Endometrial microvascular endothelial cells (primary cell): ENCODE data around the gene CYP46A1. TPM values are rescaled to one million over a fixed set of nuclear protein-coding genes. Genes with fewer than 3 reads are reported as not detected.

ENCODE experiments used
- in situ Hi-C: cut with HindIII; loops from 2 replicates; pipeline ENCODE4 v1.10.0; 2017; ENCODE audit warnings: low sequenced_read_pairs, low pct_unique_long_range_greater_than_20kb; ENCODE audit errors: inconsistent ontology term
- total RNA-seq: library from RNA; depleted of rRNA; stranded (reverse); fragments of >200 nt; gene quantifications from one replicate; pipeline ENCODE4 v1.2.3, GENCODE V29; 2015; ENCODE audit errors: inconsistent ontology term

CYP46A1 gene
- total RNA-seq, 1 donor from 2014 or later: not detected

DNA sequence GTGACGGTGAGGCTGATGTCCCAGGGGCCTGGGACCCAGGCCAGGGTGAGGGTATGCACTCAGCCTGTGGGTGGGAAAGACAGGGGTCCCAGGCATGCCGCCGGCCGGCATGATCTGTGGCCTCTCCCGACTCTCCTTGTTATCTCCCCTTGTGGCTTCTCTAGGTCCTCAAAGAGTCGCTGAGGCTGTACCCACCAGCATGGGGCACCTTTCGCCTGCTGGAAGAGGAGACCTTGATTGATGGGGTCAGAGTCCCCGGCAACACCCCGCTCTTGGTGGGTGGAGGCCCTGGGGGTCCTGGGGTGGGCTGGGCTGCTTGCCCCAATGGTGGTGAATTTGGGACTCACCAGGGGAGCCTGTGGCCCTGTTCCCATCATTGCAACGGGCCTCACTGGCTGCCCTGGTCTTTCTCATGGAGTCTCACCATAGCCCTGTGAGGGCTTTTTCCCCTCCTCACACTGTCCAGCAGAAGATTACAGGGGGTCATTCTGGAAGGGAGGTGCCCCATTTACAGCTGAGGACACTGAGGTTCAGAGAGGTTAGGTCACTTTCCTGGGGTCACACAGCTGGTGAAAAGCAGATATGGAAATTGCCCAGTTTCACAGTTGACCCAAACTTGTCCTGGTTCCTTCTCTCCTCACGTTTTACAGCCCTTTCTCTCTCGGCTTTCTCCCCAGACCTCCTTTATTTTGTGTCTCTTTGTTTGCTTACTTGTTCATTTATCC is 37.9 kb downstream of the CYP46A1 start:
- in situ Hi-C loops: loop anchor here (10.0 kb wide), 1 partner anchor 153 kb away; no protein-coding TSS in a partner anchor

DNA sequence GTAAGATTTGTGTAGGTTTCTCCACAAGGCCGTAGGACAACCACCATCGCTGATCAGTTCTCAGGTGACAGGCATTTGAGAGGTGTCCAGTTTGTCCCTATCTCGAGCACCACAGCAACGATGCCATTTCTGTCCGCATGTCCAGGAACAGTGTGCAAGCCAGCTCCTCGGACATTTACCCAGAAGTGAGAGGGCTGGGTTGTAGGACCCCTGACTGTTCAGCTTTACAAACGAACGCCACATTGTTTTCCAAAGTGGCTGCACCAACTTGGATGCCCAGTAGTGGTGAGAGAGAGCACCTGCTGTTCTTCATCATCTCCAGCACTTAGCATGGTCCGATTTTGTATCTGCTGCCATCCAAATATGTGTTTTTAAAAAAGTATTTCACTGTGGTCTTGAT is 38.6 kb downstream of the CYP46A1 start:
- in situ Hi-C loops: loop anchor here (10.0 kb wide), 1 partner anchor 152 kb away; no protein-coding TSS in a partner anchor

DNA sequence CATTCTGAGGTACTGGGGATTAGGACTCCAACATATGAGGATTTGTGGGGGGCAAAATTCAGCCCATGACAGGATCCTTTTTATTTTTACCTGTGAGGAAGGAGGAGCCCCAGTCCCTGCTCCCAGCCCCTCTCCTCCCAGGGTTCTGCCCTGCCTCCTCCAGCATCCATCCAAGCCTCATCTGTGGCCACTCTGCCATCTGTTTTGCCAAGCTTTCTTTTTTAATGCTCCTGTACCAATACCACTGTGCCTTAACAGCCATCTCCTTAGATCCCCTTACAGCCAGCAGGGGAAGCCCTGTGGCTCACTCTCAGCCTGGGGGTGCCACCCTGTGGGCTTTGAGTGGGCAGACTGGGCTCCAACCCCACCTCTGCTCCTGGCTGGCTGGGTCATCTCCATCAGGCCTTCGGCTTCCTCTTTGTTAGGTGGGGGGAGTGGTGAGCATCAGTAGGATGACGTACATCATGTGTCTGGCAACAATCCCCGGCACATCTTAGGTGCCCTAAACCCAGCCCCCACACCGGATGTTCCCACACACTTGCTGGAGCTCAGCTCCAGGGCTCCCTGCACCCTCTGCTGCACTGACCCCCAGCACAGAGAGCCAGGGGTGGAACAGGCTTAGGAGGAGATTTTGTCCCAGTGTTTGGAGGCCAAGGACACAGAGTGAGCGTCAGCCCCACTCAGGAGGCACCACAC is 40.2 kb downstream of the CYP46A1 start:
- in situ Hi-C loops: loop anchor here (10.0 kb wide), 1 partner anchor 150 kb away; no protein-coding TSS in a partner anchor

DNA sequence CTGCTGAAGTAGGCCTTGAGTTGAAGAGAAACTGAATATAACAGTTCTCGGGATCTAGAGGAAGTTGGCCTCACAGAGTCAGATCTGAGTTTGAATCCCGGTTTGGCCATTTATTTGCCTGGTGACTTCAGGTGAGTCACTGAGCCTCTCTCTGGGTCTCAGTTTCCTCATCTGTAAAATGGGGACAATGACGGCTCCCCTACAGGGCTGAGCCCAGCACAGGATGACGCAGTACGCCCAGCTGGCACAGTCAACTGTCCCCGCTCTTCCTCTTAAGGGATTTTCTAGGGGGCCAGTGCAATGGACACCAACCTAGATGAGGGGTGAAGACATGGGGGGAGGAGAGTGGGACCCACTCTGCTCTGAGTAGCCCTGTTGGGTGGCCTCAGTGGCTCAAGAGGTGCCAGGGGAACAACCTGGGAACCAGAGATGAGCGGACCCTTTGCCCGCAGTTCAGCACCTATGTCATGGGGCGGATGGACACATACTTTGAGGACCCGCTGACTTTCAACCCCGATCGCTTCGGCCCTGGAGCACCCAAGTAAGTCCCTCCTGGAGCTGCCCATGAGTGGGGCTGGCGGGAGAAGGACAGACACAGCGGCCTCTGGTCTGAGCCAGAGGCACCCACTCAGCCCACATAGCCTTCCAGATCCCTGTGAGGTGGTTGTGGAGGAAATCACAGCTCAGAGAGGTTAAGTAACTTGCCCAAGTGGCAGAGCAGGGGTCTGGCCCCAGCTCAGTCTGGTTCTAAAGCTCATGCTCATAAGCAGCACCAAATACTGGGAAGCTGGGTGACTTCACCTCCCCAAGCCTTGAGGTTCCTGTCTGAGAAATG is 41.1 kb downstream of the CYP46A1 start:
- in situ Hi-C loops: loop anchor here (10.0 kb wide), 1 partner anchor 150 kb away; no protein-coding TSS in a partner anchor

DNA sequence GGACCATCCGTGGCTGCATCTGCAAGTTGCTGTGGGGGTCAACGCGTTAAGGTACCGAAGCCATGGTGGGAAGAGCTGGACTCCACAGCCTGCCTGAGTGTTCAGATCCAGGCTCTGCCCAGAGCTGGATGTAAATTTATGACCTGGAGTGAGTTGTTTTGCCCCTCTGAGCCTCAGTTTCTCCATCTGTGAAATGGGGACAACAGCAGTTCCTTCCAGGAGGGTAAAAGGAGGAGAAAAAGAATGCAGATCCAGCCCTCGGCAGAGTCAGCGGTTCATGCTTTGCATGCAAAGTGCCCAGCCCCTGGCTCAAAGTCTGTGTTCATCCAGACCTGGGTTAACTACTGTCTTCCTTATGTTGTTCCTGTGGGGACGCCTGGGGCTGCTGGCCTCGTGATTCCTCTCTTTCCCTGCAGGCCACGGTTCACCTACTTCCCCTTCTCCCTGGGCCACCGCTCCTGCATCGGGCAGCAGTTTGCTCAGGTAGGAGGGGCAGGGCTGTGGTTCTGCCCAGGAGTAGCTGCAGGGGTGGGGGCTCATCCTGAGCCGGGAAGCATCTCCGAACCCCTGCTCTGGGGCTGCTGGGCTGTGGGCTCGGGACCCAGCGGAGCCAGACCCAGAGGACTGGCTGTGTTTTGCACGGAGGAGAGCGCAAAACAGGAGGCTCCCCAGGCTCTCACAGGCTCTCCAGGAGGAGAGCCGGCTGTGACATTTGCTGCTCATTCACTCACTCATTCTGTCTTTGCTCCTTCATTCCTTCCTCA is 41.9 kb downstream of the CYP46A1 start:
- in situ Hi-C loops: loop anchor here (10.0 kb wide), 1 partner anchor 149 kb away; no protein-coding TSS in a partner anchor

DNA sequence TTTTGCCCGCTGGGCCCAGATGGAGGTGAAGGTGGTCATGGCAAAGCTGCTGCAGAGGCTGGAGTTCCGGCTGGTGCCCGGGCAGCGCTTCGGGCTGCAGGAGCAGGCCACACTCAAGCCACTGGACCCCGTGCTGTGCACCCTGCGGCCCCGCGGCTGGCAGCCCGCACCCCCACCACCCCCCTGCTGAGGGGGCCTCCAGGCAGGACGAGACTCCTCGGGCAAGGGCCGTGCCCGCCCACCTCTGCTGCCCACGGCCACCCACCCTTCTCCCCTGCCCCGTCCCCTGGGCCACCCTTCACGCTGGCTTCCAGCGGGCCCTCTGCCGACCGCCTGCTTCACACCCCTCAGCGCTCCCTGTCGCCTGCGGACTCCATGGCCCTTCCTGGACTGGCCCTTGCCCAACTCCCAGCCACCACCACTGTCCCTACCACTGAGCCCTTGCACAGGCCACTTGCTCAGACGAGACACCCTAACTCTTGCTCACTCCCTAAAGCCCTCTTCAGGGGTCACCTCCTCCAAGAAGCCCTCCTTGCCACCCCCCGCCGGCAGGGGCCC is 42.5 kb downstream of the CYP46A1 start:
- in situ Hi-C loops: loop anchor here (10.0 kb wide), 1 partner anchor 148 kb away; no protein-coding TSS in a partner anchor

DNA sequence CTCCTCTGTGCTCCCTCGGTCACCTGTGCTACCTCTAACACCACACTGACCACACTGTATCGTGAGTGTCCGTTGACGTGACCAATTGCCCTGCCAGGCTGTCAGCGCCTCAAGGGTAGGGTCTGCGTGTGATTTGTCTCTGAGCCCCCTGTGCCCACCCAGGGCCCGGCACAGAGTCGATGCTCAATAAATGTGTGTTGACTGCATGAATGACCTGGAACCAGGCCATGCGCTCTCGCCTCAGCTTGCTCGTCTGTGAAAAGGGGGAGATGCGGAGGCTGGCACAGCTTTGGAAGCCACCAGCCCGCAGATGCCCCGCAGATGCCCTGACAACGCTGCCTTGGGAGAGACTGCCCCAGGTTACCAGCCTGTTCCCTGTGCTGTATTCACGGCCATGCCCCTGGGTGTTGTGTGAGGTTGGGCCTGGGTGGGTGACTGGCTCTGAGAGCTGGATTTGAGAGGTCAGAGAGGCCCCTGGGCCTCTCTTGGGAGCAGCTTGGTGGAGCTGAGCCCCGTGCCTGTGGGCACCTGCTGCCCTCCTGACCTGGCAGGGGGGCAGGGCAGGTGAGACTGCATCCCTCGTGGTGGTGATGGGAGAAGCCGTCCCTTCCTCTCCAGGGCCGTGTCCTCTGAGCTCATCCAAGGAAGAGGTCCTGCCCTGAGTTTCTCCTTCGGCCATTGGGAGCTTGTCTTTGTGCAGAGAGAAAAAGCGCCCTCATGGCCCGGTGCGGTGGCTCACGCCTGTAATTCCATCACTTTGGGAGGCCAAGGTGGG is 43.2 kb downstream of the CYP46A1 start:
- in situ Hi-C loops: loop anchor here (10.0 kb wide), 1 partner anchor 148 kb away; no protein-coding TSS in a partner anchor

DNA sequence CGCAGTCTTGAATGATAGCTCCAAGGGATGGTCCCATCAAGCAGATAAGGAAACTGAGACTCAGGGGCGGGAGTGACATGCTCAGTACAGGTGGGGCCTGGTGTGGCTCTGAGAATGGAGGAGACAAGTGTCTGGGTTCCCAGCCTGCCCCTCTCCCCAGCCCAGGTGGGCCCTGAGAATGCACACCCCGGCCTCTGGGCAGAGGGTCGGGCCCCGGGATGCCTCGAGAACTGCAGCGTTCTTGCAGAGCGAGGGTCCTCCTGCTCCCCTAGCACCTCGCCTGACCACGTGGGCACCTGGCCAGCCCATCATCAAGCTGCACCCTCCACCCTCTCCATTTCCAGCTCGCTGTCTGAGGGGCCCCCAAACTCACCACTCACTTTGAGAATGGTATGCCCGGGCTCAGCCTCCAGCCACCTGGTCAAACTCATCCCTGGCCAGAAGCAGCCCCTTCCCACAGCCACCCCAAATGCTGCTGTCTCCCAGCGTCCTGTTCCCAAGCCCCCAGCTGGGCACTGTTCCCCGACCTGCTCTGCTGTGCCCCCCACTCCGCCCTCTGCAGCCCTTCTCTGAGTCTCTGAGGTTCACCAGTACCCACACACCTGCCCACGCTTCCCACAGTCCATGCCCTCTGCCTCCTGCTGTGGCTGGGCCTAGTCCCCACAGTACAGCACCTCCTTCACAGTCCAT is 44.3 kb downstream of the CYP46A1 start:
- in situ Hi-C loops: loop anchor here (10.0 kb wide), 1 partner anchor 146 kb away; no protein-coding TSS in a partner anchor

DNA sequence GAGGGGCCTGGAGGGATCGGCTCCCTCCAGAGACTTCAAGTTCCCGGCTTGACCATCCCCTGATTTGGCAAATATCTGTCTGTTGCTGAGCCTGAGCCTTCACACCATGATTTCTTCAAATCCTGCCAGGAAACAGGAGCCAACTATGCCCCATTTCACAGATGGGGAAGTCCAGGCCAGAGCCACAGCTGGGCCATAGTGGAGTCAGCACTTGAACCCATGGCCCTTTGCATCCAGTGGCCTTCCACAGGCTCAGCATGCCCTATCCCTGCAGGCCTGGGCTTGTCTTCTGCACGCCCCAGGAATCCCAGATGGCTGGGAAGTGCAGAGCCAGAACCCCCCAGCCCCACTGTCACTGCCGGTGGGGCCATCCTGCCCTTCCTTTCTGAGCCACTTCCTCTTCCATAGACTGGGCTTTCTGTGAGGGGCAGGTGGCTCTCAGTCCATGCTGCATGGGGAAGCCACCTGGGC is 44.9 kb downstream of the CYP46A1 start:
- in situ Hi-C loops: loop anchor here (10.0 kb wide), 1 partner anchor 146 kb away; no protein-coding TSS in a partner anchor

DNA sequence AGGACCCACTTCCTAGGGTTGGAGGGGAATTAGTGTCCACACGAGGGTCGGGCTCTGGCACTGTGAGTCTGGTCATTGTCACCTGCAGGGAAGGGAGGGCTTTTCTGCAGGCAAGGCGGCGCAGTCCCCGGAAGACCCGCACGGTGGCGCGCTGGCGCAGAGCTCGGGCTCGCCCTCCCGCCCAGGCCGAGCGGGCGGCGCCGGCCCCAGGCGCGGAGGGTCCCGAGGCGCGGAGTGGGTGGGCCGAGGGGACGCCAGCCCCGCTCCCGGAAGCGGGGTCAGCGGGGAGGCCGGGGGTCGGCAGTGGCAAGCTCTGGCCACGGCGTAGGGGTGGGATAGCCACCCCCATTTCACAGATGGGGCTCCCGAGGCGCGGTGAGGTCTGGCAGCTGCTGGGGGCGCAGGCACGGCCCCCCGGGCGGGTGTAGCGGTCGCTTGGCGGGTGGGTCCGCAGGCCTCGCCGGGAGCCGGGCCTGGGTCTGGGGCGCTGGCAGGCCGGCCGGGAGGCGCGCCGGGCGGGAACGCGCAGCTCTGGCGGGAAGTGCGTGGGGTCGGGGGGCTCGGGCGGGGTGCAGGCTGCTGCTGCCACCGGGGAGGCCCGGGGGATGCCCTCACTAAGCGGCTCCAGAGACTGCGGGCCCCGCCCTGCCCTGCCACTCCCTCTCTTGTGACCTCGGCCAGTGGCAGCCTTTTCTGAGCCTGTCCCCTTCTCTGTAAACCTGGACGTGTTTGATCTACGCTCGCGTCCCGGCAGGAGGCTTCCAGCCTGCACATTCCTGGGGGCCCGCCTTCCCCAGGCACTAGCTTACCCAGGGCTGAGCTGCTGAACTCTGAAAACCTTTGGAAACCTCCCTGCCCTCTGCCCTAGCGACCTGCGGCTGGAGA is 46.1 kb downstream of the CYP46A1 start:
- in situ Hi-C loops: loop anchor here (10.0 kb wide), 1 partner anchor 145 kb away; no protein-coding TSS in a partner anchor

DNA sequence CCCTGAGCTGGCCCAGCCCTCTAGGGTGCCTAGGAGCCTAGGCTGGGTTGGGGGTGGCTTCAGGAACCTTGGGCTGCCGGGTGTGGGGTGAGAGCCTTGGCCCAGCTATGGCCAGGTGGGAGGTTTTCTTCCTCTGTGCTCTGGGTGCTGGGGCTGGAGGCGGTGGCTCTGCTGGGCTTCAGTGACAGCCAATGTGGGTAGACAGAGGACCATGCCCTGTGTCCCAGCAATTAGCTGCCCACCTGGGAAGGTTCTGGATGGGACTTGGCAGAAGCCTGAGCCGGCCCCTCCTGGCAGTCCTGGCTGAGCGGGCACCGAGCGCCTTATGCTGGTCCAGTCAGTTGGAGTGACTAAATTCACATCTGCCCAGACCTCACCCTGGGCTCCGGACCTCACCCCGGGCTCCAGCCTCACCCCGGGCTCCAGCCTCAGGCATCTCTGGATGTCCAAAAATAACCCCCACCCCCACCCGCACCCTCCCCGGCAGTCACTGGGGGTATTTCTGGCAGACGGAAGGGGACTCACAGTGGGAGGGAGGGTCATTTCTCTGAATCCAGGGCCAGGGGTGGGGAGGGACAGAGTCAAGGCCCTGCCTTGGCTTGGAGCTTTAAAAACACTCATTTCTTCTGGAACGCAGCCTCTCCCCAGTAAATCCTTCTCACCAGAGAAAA is 46.9 kb downstream of the CYP46A1 start:
- in situ Hi-C loops: no loop called here

DNA sequence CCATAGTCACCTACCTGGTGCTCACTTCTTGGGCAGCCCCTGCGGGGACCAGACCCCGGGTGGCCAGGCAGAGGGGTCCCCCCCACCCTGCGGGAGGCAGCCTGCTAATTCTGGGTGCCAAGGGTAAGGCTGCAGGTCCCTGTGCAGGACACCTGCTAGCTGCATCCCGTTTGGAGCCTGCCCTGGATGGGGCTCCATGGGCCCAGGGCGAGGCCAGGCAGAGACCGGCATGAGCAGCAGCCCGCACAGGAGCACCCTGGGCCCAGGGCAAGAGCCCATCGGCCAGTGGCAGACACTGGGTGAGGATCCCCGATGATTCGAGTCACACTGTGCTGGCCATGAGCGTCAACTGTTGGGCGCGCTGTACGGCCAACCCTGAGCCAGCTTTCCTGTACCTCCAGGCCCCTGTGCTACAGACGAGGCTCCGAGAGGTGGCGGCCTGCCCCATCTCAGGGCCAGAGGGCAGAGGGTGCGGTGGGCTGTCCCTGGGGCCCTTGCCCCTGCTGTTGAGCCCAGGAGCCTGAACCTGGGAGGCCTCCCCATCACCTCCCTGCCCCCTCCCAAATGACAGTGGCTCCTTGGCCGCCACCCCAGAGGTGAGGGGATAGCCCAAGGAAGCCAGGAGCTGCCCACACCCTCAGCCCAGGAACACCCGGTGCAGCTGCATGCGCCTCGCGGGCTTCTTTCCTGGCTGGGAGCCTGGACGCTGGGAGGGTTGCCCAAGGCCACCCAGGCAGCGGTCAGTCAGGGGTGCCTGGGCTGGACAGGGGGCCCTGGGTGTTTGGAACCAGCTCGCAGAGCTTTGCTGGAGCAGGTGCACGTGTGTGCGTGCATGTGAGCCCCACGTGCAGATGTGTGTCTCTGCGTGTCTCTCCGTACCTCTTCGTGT is 47.7 kb downstream of the CYP46A1 start:
- in situ Hi-C loops: no loop called here

DNA sequence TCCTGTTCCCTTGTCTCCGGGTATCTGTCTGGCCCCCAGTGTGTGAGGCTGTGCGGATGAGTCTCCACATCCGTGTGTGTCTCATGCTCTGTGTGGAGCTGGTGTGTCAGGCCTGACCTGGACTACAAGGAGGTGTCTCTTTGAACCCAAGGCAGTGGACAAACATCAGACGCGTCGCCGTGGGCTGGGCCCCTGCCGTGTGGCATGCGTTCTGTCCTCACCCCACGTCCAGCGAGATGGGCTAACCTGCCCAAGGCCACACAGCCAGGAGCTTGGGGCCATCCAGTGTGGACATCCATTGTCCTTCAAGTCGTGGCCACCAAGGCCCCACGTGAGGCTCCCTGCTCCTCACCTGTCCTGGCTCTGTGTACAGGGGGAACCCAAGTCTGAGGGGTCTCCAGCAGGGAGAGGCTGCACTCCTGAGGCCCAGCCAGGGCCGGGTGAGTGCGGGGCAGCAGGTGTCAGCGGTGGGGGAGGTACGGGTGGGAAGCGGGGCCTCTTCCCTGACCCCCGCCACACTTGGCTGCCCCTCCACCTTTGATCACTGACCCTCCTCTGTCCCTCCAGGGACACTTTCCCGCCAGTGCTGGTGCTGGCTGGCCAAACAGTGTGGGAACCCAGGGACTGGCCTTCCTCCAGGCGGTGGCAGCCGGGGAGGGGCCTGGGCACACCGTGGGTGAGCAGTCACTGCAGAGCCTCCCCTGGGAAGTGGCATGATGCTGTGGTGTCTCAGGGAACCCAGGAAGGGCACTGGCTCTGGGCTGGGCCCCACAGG is 48.5 kb downstream of the CYP46A1 start:
- in situ Hi-C loops: no loop called here

DNA sequence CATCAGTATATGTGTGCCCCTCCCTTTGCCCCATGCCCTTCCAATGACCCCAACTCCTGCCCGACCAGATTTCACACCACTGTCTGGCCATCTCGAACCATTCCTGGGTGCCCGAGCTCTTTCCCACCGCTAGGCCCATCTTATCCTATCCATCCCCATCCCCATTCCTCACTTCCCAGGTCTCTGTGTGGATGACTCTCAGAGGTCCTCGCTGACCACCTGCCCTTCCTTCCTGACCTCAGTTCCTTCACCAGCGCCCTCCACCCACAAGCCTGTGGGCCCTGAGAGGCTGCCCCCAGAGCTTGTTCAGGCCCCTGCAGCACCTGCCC is 49.1 kb downstream of the CYP46A1 start:
- in situ Hi-C loops: no loop called here
